GM12892 (cell line): Measurements from ENCODE around the gene CCDC63.

Experiments
- DNase-seq: peaks from one replicate; pipeline ENCODE4 v3.0.0; 2011; ENCODE audit not compliant: insufficient read length
- FAIRE-seq: peaks from 2 replicates; lab custom pipeline; 2011; peaks lifted over from hg19 to GRCh38; lab: Jason Lieb, UNC
- POLR2A ChIP-seq: IDR thresholded peaks from 2 replicates; pipeline ENCODE4 v1.6.1; 2011; ENCODE audit warnings: low read depth, low read length, control low read depth
- POLR2AphosphoS5 ChIP-seq: IDR thresholded peaks from 2 replicates; pipeline ENCODE4 v1.6.1; 2011; ENCODE audit warnings: low read depth, low read length, control low read depth
- TAF1 ChIP-seq: IDR thresholded peaks from 2 replicates; pipeline ENCODE4 v1.6.1; 2011; ENCODE audit warnings: low read depth, mild to moderate bottlenecking, control low read depth, low read length, borderline replicate concordance

The CCDC63 gene

GRCh38 chr12:110916295-110916875, 69.6 kb downstream of the CCDC63 start:
- TF ChIP-seq POLR2AphosphoS5: no peak
- no peak for TF ChIP-seq TAF1
- no peak for TF ChIP-seq POLR2A
- DNase-seq: no peak
- no peak for FAIRE-seq

DNA sequence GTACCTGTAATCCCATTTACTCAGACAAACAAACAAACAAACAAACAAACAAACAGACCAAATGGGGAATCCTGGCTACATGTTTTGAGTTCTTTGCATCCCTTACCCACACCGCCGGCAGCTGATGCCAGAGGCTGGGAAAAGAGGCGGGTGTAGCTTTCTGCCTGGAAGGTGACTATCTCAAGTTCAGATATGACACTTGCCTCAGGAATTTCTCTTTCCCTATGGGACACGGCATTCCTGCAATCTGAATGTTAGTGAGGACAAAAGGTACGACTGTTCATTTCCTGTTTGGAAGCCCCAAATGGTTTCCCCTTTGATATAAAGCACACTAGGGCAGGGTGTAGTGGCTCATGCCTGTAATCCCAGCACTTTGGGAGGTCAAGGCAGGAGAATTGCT, 70.7 kb downstream of the CCDC63 start:
- TF ChIP-seq POLR2A: no peak
- TF ChIP-seq POLR2AphosphoS5: no peak
- TF ChIP-seq TAF1: no peak
- FAIRE-seq (no peak), DNase-seq (no peak)

DNA sequence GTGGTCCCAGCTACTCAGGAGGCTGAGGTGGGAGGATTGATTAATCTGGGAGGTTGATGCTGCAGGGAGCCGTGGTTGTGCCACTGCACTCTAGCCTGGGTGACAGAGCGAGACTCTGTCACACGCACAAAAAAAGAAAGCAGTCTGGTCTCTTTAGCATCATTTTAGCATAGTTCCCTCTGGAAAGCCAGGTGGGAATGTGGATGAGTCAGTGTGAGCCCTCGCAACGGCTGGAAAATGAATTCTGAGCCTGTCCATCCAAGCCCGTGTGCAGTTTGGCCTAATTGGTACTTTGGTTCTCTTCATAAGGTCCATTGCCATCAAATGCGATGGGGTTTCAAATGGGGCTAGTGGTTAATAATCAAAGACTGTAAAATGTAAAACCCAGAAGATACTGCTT, 71.2 kb downstream of the CCDC63 start:
- FAIRE-seq (no peak), DNase-seq (no peak)
- no peak for TF ChIP-seq POLR2AphosphoS5
- TF ChIP-seq TAF1: no peak
- TF ChIP-seq POLR2A: no peak

GRCh38 chr12:110919720-110920119, 72.9 kb downstream of the CCDC63 start:
- TF ChIP-seq POLR2AphosphoS5 (no peak), POLR2A (no peak), TAF1 (no peak)
- FAIRE-seq (no peak), DNase-seq (no peak)

DNA sequence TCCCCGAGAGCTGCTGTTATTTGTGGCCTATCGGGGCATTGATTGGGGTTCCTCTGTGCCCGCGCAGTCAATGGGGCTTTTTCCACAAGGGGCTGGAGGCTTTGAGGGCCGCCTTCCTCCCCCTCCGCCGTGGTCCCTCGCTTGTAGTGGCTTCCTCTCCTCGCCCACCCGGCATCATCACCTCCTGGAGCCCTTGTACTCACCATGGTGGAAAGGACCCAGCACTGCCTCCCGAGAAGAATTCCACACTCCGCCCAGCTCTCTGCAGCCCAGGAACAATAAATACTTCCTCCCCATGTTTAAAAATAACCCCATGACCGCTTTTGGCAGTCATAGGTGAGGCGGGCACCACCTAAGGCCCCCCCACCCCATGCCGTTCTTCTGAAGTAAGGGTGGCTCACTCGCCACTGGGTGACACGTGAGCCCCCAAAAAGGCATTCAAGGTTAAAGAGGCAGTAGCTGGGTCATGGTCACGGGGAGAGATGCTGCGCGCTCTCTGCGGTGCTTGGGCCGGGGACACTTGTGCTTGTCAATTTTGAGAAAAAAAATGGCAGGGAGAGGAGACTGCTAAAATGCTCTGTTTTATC, 73.6 kb downstream of the CCDC63 start, which contains the start of gene MYL2:
Gene MYL2 (minus strand): TSS at position 256 of the 587 bp plus-strand sequence. CDS start 50 bp downstream, at position 206.
- TF ChIP-seq POLR2A (no peak), TAF1 (no peak)
- DNase-seq: no peak
- no peak for FAIRE-seq

GRCh38 chr12:110921262-110921661, 74.5 kb downstream of the CCDC63 start:
- TF ChIP-seq TAF1 (no peak), POLR2AphosphoS5 (no peak), POLR2A (no peak)
- FAIRE-seq (no peak), DNase-seq (no peak)

DNA sequence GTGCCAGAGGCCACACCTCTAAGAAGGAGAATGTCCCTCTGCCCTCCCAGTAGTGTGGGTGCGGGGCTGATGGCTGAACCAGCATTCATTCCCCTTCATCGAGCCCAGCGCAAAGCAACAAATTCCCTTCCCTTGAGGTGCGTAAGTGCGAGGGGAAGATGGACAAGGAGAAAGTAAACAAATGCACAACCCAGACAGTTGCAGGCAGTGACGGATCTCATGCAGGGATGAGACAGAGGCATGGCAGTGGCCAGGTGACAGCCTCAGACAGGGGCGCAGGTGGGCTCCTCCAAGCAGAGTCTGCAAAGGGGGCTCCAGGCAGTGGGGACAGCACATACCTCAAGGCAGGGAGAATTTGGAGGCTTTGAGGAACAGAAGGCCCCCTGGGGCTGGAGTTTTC, 75.9 kb downstream of the CCDC63 start:
- no peak for FAIRE-seq
- DNase-seq: no peak
- TF ChIP-seq TAF1 (no peak), POLR2AphosphoS5 (no peak), POLR2A (no peak)

GRCh38 chr12:110923192-110923591, 76.4 kb downstream of the CCDC63 start:
- DNase-seq: no peak
- no peak for FAIRE-seq
- no peak for TF ChIP-seq TAF1
- TF ChIP-seq POLR2A: no peak
- no peak for TF ChIP-seq POLR2AphosphoS5

- FAIRE-seq (no peak), DNase-seq (no peak)
- no peak for TF ChIP-seq TAF1
- no peak for TF ChIP-seq POLR2AphosphoS5
Observed at GRCh38 chr12:110923692-110924334, 77.0 kb downstream of the CCDC63 start.

GRCh38 chr12:110927546-110927945, 80.8 kb downstream of the CCDC63 start:
- TF ChIP-seq TAF1 (no peak), POLR2A (no peak), POLR2AphosphoS5 (no peak)
- FAIRE-seq (no peak), DNase-seq (no peak)

DNA sequence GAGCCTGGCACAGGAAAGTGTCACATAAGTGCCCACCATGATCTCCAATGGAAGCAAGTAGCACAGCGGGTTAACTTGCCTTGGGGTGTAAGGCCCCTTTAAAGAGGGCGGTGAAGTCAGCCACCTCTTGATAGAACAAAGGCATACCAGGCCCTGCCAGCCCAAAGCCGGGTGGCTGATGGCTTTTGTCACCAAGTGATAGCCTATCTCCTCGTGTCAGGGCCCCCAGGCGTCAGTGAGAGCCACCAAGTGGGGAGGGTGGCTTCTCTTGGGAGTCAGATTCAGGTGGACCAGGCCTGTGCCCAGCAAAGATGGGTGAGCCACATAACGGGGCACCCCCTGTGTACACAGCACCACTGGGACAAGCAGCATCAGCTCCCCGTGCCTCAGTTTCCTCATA, 81.9 kb downstream of the CCDC63 start:
- DNase-seq (no peak), FAIRE-seq (no peak)
- TF ChIP-seq TAF1 (no peak), POLR2AphosphoS5 (no peak), POLR2A (no peak)

DNA sequence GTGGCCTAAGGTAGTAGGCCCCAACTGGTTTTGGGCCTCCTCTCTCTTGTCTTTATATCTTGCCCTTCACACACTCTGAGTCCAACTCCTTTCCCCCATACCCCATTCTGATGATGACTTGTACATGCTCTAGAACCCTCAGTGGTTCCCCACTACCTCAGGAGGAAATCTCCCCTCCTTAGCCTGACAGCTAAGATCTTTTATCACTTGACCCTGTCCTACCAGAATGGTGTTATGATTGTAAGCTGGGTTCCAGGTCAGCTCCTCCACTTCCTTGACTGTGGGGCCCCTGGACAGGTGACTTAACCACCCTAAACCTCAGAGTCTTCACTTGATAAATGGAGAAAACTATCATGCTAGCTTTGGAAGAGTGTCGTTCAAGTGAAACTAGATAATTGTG, 83.0 kb downstream of the CCDC63 start:
- FAIRE-seq: no peak

More for the DNA sequence above, 83.0 kb downstream of the CCDC63 start:
- no peak for TF ChIP-seq POLR2AphosphoS5
- no peak for TF ChIP-seq TAF1
- TF ChIP-seq POLR2A: no peak
- DNase-seq: no peak
